Measurements from ENCODE around the gene INPP5D.

INPP5D gene

DNA sequence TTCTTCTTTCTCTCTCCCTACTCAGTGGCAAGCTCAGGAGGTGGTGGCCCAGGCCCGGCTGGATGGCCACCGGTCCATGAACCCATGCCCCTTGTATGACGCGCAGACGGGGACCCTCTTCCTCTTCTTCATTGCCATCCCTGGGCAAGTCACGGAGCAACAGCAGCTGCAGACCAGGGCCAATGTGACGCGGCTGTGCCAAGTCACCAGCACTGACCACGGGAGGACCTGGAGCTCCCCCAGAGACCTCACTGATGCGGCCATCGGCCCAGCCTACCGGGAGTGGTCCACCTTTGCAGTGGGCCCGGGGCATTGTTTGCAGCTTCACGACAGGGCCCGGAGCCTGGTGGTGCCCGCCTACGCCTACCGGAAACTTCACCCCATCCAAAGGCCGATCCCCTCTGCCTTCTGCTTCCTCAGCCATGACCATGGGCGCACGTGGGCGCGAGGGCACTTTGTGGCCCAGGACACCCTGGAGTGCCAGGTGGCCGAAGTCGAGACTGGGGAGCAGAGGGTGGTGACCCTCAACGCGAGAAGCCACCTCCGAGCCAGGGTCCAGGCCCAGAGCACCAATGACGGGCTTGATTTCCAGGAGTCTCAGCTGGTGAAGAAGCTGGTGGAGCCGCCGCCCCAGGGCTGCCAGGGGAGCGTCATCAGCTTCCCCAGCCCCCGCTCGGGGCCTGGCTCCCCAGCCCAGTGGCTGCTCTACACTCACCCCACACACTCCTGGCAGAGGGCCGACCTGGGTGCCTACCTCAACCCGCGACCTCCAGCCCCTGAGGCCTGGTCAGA is 25.9 kb upstream of the INPP5D start:
- DNase-seq (ENCODE audit: insufficient read length), result no peak
- FAIRE-seq, result no peak
- no peak for TF ChIP-seq POLR2AphosphoS5 (IDR thresholded peaks at IDR 0.05; ENCODE audit: low read depth, low read length)
- TF ChIP-seq POLR2A (IDR thresholded peaks at IDR 0.05; ENCODE audit: low read depth, low read length), result no peak
- no peak for TF ChIP-seq TAF1 (IDR thresholded peaks at IDR 0.05; ENCODE audit: borderline replicate concordance, low read depth, low read length)

DNA sequence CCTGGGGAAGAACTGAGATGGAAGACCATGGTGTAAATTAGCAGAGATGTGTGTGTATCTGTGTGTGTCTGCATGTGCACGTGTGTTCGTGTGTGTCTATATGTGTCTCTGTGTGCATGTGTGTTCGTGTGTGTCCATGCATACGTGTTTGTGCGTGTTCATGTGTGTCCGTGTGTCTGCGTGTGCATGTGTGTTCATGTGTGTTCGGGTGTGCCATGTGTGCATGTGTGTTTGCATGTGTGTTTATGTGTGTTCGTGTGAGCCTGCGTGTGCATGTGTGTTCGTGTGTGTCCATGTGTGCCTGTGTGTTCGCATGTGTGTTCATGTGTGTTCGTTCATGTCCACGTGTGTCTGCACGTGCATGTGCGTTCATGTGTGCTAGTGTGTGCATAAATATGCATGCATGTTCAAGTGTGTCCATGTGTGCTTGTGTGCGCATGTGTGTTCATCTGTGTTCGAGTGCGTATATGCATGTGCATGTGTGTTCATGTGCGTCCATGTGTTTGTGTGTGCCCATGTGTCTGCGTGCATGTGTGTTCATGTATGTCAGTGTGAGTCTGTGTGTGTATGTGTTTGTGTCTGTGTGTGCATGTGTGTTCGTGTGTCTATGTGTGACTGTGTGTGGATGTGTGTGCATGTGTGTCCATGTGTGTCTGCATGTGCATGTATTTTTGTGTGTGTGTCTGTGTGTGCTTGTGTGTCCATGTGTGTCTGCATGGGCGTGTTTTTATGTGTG is 24.5 kb upstream of the INPP5D start:
- TF ChIP-seq POLR2A (IDR thresholded peaks at IDR 0.05; ENCODE audit: low read depth, low read length) (no peak), TAF1 (IDR thresholded peaks at IDR 0.05; ENCODE audit: borderline replicate concordance, low read depth, low read length) (no peak), POLR2AphosphoS5 (IDR thresholded peaks at IDR 0.05; ENCODE audit: low read depth, low read length) (no peak)
- DNase-seq (ENCODE audit: insufficient read length) (no peak), FAIRE-seq (no peak)

DNA sequence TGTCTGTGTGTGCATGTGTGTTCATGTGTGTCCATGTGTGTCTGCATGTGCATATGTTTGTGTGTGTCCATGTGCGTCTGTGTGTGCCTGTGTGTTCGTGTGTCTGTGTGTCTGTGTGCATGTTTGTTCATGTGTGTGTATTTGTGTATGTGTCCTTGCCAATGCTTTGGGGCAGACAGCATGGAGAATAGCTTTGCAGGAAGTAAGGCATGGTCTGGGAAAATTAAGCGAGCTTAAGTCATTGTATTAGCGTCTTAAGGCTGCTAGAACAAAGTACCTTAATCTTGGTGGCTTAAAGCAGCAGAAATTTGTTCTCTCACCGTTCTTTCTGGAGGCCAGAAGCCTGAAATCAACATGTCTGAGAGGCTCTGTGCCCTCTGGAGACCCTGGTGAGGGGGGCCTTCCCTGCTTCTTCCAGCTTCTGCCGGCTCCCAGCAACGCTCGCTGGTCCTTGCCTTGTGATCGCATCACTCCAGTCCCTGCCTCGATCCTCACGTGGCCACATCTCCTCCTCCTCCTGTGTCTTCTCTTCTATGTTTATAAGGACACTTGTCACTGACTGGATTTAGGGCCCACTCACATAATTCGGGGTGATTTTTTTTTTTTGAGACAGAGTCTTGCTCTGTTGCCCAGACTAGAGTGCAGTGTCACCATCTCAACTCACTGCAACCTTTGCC is 23.8 kb upstream of the INPP5D start:
- no peak for DNase-seq (ENCODE audit: insufficient read length)
- no peak for FAIRE-seq
- no peak for TF ChIP-seq POLR2A (IDR thresholded peaks at IDR 0.05; ENCODE audit: low read depth, low read length)
- TF ChIP-seq TAF1 (IDR thresholded peaks at IDR 0.05; ENCODE audit: borderline replicate concordance, low read depth, low read length), result no peak
- TF ChIP-seq POLR2AphosphoS5 (IDR thresholded peaks at IDR 0.05; ENCODE audit: low read depth, low read length), result no peak

DNA sequence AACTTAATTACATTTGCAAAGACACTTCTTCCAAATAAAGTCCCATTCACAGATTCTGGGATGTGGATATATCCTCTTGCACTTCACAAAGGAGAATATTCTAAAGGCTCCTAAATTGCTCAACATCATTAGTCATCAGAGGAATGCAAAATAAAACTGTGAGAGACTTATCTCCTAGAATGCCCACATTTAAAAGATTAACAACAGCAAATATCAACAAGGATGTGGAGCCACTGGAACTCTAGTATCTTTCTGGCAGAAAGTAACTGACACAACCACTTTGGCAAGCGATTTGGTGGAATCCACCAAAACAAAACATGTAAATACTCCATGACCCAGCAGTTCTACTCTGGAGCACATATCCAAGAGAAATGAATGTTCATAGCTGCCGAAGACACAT is 23.1 kb upstream of the INPP5D start:
- DNase-seq (ENCODE audit: insufficient read length) (no peak), FAIRE-seq (no peak)
- TF ChIP-seq POLR2A (IDR thresholded peaks at IDR 0.05; ENCODE audit: low read depth, low read length) (no peak), TAF1 (IDR thresholded peaks at IDR 0.05; ENCODE audit: borderline replicate concordance, low read depth, low read length) (no peak), POLR2AphosphoS5 (IDR thresholded peaks at IDR 0.05; ENCODE audit: low read depth, low read length) (no peak)

DNA sequence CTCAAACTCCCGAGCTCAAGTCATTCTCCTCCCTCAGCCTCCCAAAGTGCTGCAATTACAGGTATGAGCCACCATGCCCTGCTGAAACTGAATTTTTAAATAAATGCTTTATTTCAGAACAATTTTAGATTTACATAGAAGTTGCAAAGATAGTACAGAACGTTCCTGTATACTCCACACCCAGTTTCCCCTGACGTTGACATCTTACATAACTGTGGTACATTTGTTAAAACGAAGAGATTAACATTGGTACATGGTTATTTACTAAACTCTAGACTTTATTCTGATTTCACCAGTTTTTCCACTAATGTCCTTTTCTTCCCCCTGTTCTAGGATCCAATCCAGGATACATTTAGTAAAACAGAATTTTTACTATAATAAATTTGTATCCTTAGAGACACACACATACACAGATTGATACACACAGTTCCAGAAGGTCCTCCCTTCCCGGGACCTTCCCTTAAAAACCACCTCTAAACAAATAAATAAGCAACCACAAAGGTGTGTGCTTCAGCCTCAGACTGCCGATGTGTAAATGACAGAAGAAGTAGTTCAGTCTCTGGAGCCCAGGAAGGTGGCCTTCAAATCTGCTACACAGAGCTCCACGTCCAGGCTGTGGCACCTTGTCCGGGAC is 20.8 kb upstream of the INPP5D start:
- no peak for TF ChIP-seq POLR2AphosphoS5 (IDR thresholded peaks at IDR 0.05; ENCODE audit: low read depth, low read length)
- no peak for TF ChIP-seq TAF1 (IDR thresholded peaks at IDR 0.05; ENCODE audit: borderline replicate concordance, low read depth, low read length)
- TF ChIP-seq POLR2A (IDR thresholded peaks at IDR 0.05; ENCODE audit: low read depth, low read length), result no peak

DNA sequence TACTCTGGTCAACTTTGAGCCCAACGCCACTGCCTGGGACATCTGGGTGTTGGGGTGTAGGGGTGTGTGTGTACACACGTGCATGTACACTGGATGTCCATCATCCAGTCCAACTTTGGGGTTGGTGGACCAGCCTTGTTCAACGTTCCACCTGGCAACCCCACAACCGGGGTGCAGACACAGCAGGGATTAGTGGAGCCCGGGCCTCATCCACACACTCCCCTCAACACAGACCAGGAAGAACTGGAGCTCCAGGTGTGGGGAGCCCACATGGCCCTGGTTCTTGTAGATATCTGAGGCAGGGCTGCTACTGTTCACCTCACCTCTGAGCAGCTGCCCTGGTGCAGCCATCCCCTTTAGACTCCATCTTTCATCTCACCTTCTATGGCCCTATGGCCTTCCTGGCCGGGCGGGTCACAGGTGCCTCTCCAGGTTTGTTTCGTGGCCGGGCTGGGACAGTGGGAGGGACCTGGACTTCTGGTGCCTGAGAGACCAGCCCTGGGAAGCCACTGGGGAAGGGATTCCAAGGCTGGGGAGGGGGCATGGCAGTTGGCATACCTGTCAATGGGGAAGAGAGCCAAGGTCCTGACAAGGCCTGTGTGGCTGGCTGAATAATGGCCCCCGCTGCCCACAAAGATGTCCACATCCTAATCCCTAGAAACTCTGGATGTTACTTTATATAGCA is 20.2 kb upstream of the INPP5D start:
- no peak for TF ChIP-seq POLR2AphosphoS5 (IDR thresholded peaks at IDR 0.05; ENCODE audit: low read depth, low read length)
- no peak for TF ChIP-seq POLR2A (IDR thresholded peaks at IDR 0.05; ENCODE audit: low read depth, low read length)
- TF ChIP-seq TAF1 (IDR thresholded peaks at IDR 0.05; ENCODE audit: borderline replicate concordance, low read depth, low read length), result no peak
- FAIRE-seq, result no peak
- DNase-seq (ENCODE audit: insufficient read length), result no peak

More for the DNA sequence above, 20.8 kb upstream of the INPP5D start:
- FAIRE-seq (no peak), DNase-seq (ENCODE audit: insufficient read length) (no peak)

DNA sequence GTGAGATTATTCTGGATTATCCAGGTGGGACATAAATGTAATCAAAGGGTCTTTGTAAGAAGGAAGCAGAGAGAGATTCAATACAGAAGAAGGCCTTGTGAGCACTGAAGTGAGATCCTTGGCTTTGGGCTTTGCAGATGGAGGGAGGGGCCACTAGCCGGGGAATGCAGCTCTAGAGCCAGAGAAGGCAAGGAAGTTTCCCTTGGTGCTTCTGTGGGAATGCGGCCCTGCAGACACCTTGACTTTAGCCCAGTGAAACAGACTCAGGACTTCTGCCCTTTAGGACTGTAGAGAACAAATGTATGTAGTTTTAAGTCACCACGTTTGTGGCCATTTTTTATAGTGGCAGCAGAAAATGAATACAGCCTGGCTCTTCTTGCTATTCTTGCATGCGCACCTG is 19.6 kb upstream of the INPP5D start:
- no peak for TF ChIP-seq POLR2AphosphoS5 (IDR thresholded peaks at IDR 0.05; ENCODE audit: low read depth, low read length)
- no peak for TF ChIP-seq TAF1 (IDR thresholded peaks at IDR 0.05; ENCODE audit: borderline replicate concordance, low read depth, low read length)
- TF ChIP-seq POLR2A (IDR thresholded peaks at IDR 0.05; ENCODE audit: low read depth, low read length), result no peak
- FAIRE-seq (no peak), DNase-seq (ENCODE audit: insufficient read length) (no peak)

DNA sequence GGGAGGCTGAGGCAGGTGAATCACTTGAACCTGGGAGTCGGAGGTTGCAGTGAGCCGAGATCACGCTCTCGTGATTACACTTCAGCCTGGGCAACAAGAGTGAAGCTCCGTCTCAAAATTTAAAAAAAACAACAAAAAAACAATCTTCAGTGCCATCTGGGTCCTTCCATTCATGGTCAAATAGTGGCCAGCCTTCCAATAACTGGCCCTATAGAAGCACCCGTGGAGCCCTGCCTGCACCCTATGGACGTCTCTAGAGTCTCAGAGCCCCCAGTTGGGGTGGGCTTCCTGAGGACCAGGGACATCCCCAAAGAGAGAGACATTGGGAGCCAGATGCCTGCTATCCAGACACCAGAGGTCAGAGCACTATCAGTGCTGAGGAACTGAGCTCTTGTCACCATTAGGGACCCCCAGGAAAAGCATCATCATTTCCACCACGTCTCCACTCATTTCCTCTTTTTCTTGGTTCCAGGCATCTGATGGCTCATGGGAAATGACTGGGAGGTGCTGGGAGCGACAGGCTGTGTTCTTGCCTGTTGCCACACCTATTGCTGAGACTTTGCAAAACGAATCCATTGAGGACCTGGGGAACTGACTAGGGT is 18.3 kb upstream of the INPP5D start:
- DNase-seq (ENCODE audit: insufficient read length) (no peak), FAIRE-seq (no peak)
- TF ChIP-seq POLR2A (IDR thresholded peaks at IDR 0.05; ENCODE audit: low read depth, low read length), result no peak
- TF ChIP-seq TAF1 (IDR thresholded peaks at IDR 0.05; ENCODE audit: borderline replicate concordance, low read depth, low read length), result no peak
- no peak for TF ChIP-seq POLR2AphosphoS5 (IDR thresholded peaks at IDR 0.05; ENCODE audit: low read depth, low read length)

DNA sequence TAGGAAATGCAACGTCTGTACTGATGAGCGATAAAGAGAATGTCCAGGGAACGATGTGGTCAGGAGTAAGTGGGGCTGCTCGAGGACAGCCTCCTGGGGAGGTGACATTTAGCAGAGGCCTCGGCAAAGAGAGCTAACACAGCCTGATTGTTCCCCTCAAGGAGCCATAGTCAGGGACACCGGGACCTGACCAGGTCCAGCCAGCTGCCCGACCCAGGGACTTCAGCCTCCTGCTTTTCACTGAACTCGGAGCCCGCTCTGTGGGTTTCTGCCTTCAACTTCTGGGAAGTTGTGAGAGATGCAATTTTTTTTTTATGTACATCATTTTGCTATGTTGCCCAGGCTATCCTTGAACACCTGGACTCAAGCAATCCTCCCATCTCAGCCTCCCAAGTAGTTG is 17.6 kb upstream of the INPP5D start:
- TF ChIP-seq POLR2AphosphoS5 (IDR thresholded peaks at IDR 0.05; ENCODE audit: low read depth, low read length), result no peak
- no peak for TF ChIP-seq TAF1 (IDR thresholded peaks at IDR 0.05; ENCODE audit: borderline replicate concordance, low read depth, low read length)
- TF ChIP-seq POLR2A (IDR thresholded peaks at IDR 0.05; ENCODE audit: low read depth, low read length), result no peak

DNA sequence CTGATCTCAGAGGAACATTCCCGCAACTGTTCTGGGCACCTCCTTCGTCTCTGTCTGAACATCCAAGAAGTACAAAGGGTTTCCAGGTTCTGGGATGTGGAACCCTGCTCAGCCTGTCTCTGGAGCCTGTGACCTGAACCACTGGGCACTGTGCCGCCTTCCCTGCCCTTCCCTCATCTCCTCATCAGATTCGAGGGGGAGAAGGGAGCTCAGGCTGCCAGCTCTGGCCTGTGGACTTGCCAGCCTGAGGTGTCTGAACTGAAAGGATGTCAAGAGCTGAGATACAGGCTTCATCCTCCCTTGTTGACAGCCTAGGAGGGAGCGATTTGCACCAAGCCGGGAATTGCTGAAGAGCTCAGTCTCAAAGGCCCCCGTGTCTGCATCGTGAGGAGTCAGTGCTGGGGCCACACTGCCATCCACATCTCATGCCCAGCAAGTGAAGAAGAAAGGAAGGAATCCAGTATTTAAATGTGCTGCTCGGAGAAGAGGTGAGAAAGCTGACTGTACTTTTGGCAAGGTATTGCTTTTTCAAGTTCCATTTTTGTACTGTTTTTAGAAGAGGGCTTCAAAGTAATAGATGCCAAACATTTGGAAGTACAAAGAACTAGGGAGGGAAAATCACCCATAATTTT is 15.1 kb upstream of the INPP5D start:
- no peak for TF ChIP-seq POLR2AphosphoS5 (IDR thresholded peaks at IDR 0.05; ENCODE audit: low read depth, low read length)
- no peak for TF ChIP-seq TAF1 (IDR thresholded peaks at IDR 0.05; ENCODE audit: borderline replicate concordance, low read depth, low read length)
- no peak for TF ChIP-seq POLR2A (IDR thresholded peaks at IDR 0.05; ENCODE audit: low read depth, low read length)
- no peak for FAIRE-seq
- no peak for DNase-seq (ENCODE audit: insufficient read length)

More for the DNA sequence above, 17.6 kb upstream of the INPP5D start:
- no peak for DNase-seq (ENCODE audit: insufficient read length)
- FAIRE-seq, result no peak
